OCI-LY7 (cell line): Measurements from ENCODE around the gene THEM5. TPM values are rescaled to one million over a fixed set of nuclear protein-coding genes. Genes with fewer than 3 reads are reported as not detected.

ENCODE experiments used
- BruUV-seq: library from RNA; stranded (reverse); fragments of 400-500 nt; replicated peaks from 2 replicates; lab custom pipeline; 2021; lab: Mats Ljungman, UMichigan
- CTCF ChIA-PET: fragments of 300-600 bp; sonication (Branson Sonifier 250); formaldehyde crosslinking; loops from one replicate; lab custom pipeline; 2022; ENCODE audit warnings: antibody characterized with exemption; ENCODE audit not compliant: unreplicated experiment; lab: Charles Lee
- POLR2A ChIA-PET: fragments of 300-600 bp; sonication (Branson Sonifier 250); formaldehyde crosslinking; loops from one replicate; lab custom pipeline; 2022; ENCODE audit warnings: antibody characterized with exemption; lab: Charles Lee
- DNase-seq: peaks from one replicate; pipeline ENCODE4 v3.0.0-alpha.2; 2015; ENCODE audit warnings: low spot score
- H2AFZ ChIP-seq: fragments of 200-600 bp; sonication (generic), shearing (Covaris generic); 2 replicates; pipeline ENCODE4 v1.6.1; 2014; ENCODE audit warnings: mild to moderate bottlenecking, antibody characterized with exemption, low read length, moderate library complexity
- H3K27ac ChIP-seq: fragments of 200-600 bp; sonication (generic); 2 replicates; pipeline ENCODE4 v1.5.1; 2014; ENCODE audit warnings: mixed run types, low read depth, mild to moderate bottlenecking, moderate library complexity, low read length, inconsistent platforms; ENCODE audit not compliant: poor library complexity, severe bottlenecking
- H3K36me3 ChIP-seq: fragments of 200-600 bp; sonication (generic); 2 replicates; pipeline ENCODE4 v1.6.1; 2014; ENCODE audit warnings: mild to moderate bottlenecking, antibody characterized with exemption, low read length, moderate library complexity, mixed read lengths; ENCODE audit not compliant: insufficient read depth
- H3K4me1 ChIP-seq: fragments of 200-600 bp; sonication (generic); 2 replicates; pipeline ENCODE4 v1.5.1; 2014; ENCODE audit warnings: mild to moderate bottlenecking, low read length; ENCODE audit not compliant: insufficient read depth, poor library complexity, severe bottlenecking
- H3K4me2 ChIP-seq: fragments of 200-600 bp; sonication (generic); 2 replicates; pipeline ENCODE4 v1.6.1; 2014; ENCODE audit warnings: mild to moderate bottlenecking, low read length
- H3K4me3 ChIP-seq: fragments of 200-600 bp; sonication (generic); 2 replicates; pipeline ENCODE4 v1.5.1; 2014; ENCODE audit warnings: mild to moderate bottlenecking, low read depth, low read length; ENCODE audit not compliant: poor library complexity, severe bottlenecking
- H3K79me2 ChIP-seq: fragments of 200-600 bp; sonication (generic); 2 replicates; pipeline ENCODE4 v1.6.1; 2016; ENCODE audit warnings: low read depth, mild to moderate bottlenecking, low read length, moderate library complexity, mixed read lengths; ENCODE audit not compliant: insufficient read depth
- H3K9me2 ChIP-seq: fragments of 200-600 bp; sonication (generic); 2 replicates; pipeline ENCODE4 v1.6.1; 2016; ENCODE audit warnings: mild to moderate bottlenecking, low read length, mixed read lengths; ENCODE audit not compliant: insufficient read depth
- H3K9me3 ChIP-seq: fragments of 200-600 bp; sonication (generic); 2 replicates; pipeline ENCODE4 v1.6.1; 2014; ENCODE audit warnings: mild to moderate bottlenecking, mixed run types, low read length, mixed read lengths
- H4K20me1 ChIP-seq: fragments of 200-600 bp; sonication (generic); 2 replicates; pipeline ENCODE4 v1.6.1; 2014; ENCODE audit warnings: mild to moderate bottlenecking, antibody characterized with exemption, low read length, moderate library complexity, mixed read lengths; ENCODE audit not compliant: insufficient read depth
- CTCF ChIP-seq: fragments of 200-600 bp; sonication (generic); conservative IDR thresholded peaks from 2 replicates; pipeline ENCODE4 v1.5.1; 2014; ENCODE audit warnings: mild to moderate bottlenecking, antibody characterized with exemption, low read length, moderate library complexity, mixed read lengths
- EZH2phosphoT487 ChIP-seq: fragments of 200-600 bp; sonication (generic); IDR thresholded peaks from 2 replicates; pipeline ENCODE4 v1.6.1; 2018; ENCODE audit warnings: low read depth, borderline replicate concordance, mild to moderate bottlenecking, mixed run types, antibody characterized with exemption, low read length, moderate library complexity, mixed read lengths
- intact Hi-C: fragments of 100-400 bp; cut with micrococcal nuclease; formaldehyde crosslinking; loops from one replicate; pipeline ENCODE4 v1.10.0; 2022; ENCODE audit not compliant: unreplicated experiment
- total RNA-seq, 2 experiments: library from RNA; depleted of rRNA in 1 of 2; stranded (reverse); fragments of >200 nt in 1 of 2; shearing (Covaris generic) in 1 of 2; gene quantifications; 2 replicates each; pipeline ENCODE4 v1.2.3, GENCODE V29; 2014 to 2022

The THEM5 gene
- total RNA-seq, 2 experiments from 2014 or later: not detected

DNA sequence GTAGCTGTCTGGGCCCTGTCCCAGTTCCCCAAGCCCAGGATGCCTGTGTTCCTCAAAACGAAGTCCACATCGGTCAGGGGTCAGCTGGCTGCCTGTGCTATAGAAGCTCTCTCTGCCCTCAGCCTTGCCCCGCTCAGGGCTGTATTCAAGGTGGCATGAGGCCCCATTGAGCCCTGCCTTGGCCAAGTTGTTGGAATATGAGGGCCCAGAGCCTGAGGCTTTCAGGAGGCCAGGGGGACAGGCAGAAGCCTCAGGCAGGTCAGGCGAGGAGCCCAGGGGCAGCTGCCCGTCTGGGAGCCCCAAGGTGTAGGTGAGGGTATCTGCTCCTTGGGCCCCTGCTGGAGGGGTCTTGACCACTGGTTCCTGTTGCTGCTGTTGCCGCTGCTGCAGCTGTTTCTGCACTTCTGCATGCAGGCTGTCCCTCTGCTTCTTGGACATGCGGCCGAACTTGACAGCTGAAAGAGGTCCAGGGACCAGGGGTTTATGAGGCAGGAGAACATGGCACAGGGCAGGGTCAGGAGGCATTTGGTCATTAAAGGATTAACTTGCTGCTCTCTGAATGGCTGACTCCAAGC lies 38.5 kb downstream of the THEM5 start:
- ChIA-PET POLR2A (no interaction called here), CTCF (no interaction called here)
- Histone ChIP-seq H2AFZ (no peak overlapping the region), H3K4me3 (no peak overlapping the region), H3K36me3 (no peaks in the 10 kb centered on the region), H3K9me3 (no peaks in the 10 kb centered on the region), H3K4me2 (no peak overlapping the region), H3K79me2 (no peaks in the 10 kb centered on the region), H3K4me1 (peaks cover 10% of the 10 kb centered on the region), H3K9me2 (no peaks in the 10 kb centered on the region), H3K27ac (no peak overlapping the region), H4K20me1 (no peaks in the 10 kb centered on the region)
- no TSS peak for BruUV-seq
- DNase-seq: no peak
- TF ChIP-seq EZH2phosphoT487: no peak
- TF ChIP-seq CTCF: no peak
- intact Hi-C loops: no loop called here

DNA sequence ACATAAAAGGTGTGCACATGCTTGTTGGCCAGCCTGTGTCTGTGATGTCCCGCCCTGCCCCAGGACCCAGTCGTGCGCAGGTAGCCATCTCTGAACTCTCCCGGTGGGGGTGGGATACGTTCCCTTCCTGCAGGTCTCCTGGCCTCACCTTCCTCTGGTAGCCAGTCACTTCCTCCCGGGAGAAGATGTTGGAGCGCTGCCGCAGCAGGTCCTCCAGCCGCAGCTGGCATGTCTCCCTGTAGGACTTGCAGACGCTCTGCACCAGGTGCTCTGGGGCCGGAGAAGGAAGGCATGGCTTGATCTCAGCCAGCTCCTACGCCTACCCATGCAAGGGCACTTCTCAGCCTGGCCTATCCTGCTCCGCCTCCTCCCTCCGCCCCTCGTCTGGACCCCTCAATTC lies 39.1 kb downstream of the THEM5 start:
- ChIA-PET CTCF (no interaction called here), POLR2A (no interaction called here)
- no peaks in the 10 kb centered on the region for H4K20me1 ChIP-seq
- no peaks in the 10 kb centered on the region for H3K9me2 ChIP-seq
- no peaks in the 10 kb centered on the region for H3K79me2 ChIP-seq
- TF ChIP-seq EZH2phosphoT487: no peak
- no peak for TF ChIP-seq CTCF
- H3K36me3 ChIP-seq: no peaks in the 10 kb centered on the region
- H2AFZ ChIP-seq: no peak overlapping the region
- BruUV-seq: no TSS peak
- peaks cover 10% of the 10 kb centered on the region for H3K4me1 ChIP-seq
- H3K4me2 ChIP-seq: no peak overlapping the region
- no peak overlapping the region for H3K27ac ChIP-seq
- H3K9me3 ChIP-seq: no peaks in the 10 kb centered on the region
- intact Hi-C loops: no loop called here
- DNase-seq: no peak
- no peak overlapping the region for H3K4me3 ChIP-seq

DNA sequence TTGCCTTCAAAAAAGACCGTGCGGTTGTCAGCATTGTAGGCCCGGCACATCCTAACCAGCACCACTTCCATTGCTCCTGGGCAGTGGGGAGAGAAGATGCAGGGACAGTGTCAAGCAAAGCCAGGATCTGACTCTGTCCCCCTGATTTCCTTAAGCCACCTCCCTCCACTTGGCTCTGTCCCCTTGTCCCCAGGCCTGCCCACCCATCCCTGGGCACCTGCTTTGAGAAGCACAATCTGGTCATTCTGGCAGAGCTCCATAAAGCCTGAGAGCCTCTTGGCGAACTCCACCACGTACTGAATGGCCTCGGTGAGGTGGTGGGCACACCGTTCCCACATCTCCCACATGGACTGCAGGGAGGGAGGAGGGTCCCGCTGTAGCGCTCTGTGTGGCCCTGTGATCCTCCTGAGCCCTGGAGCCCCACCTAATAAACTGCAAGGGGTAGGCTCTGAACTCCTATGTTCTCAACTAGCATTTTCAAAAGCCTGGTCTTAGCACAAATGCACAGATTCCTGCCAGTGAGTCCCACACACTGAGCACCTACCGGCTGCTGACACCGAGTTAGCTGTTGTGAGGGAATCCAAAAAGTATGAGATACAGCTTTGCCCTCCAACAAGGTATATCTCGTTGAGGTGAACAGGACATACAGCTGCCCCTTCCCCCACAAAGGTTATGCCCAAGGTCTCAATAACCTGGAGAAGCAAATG lies 40.1 kb downstream of the THEM5 start:
- no peak overlapping the region for H3K4me2 ChIP-seq
- no peaks in the 10 kb centered on the region for H4K20me1 ChIP-seq
- no peak overlapping the region for H3K4me3 ChIP-seq
- ChIA-PET POLR2A (no interaction called here), CTCF (interaction anchor here (0.6 kb wide), 1 partner anchor 26 kb away, joined by 3 read pairs; the partner anchor contains the start of gene C2CD4D)
- H3K36me3 ChIP-seq: no peaks in the 10 kb centered on the region
- peaks cover 10% of the 10 kb centered on the region for H3K4me1 ChIP-seq
- TF ChIP-seq EZH2phosphoT487 (no peak), CTCF (no peak)
- no peaks in the 10 kb centered on the region for H3K9me2 ChIP-seq
- no peaks in the 10 kb centered on the region for H3K9me3 ChIP-seq
- no peak overlapping the region for H3K27ac ChIP-seq
- intact Hi-C loops: no loop called here
- no TSS peak for BruUV-seq
- H2AFZ ChIP-seq: no peak overlapping the region
- no peaks in the 10 kb centered on the region for H3K79me2 ChIP-seq
- no peak for DNase-seq
